Peyer's patch (tissue), 4 donors: Measurements from ENCODE around the gene CEND1.

Experiments used
- POLR2A ChIP-seq, 2 donors: fragments of 450-650 bp; IDR thresholded peaks; one replicate each; pipeline ENCODE4 v1.5.1; 2017; ENCODE audit warnings: antibody characterized with exemption in 2 of 2, mild to moderate bottlenecking in 2 of 2, moderate library complexity in 2 of 2
- TF ChIP-seq, protein P1 (sequence below), 6 experiments: fragments of 450-650 bp in 4 of 6; fragments of 200-600 bp in 2 of 6; sonication (generic) in 1 of 6; IDR thresholded peaks; one replicate each; pipeline ENCODE4 v1.5.1; 2017 to 2019; ENCODE audit warnings: antibody characterized with exemption in 6 of 6, mild to moderate bottlenecking in 3 of 6, moderate library complexity in 1 of 6

DNA sequence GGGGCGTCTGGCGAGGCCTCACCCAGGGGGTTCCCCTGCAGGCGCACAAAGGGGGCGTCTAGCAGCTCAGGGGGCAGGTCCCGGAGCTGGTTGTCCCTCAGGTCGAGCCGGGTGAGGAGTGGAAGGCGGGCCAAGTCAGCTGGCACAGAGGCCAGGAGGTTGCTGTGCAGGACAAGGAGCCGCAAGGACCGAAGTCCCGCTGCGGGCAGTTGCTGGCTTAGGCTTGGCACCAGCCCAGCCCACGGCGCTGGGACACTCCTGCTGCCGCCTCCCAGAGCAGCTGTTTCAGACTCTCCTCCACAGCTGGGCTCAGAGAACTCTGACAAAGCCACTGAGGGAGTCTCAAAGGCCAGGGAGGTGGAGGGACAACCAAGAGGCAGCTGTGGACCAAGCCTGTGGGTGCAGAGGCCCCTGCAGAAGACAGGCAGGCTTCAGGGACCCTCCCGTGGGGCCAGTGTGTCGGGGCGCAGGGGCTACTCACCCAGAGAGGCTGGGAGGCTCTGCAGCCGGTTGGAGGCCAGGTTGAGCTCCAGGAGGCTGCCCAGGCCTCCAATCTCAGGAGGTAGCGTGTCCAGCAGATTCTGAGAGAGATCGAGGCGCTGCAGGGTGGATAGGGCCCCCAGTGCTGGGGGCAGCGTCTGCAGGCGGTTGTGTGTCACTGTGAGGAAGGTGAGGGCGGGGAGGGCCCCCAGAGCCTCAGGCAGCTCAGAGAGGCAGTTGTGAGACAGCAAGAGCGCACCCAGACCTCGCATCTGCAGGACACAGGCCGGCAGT, 13.0 kb upstream of the CEND1 start:
- TF ChIP-seq, protein P1, sequence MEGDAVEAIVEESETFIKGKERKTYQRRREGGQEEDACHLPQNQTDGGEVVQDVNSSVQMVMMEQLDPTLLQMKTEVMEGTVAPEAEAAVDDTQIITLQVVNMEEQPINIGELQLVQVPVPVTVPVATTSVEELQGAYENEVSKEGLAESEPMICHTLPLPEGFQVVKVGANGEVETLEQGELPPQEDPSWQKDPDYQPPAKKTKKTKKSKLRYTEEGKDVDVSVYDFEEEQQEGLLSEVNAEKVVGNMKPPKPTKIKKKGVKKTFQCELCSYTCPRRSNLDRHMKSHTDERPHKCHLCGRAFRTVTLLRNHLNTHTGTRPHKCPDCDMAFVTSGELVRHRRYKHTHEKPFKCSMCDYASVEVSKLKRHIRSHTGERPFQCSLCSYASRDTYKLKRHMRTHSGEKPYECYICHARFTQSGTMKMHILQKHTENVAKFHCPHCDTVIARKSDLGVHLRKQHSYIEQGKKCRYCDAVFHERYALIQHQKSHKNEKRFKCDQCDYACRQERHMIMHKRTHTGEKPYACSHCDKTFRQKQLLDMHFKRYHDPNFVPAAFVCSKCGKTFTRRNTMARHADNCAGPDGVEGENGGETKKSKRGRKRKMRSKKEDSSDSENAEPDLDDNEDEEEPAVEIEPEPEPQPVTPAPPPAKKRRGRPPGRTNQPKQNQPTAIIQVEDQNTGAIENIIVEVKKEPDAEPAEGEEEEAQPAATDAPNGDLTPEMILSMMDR (IDR thresholded peaks at IDR 0.05) = no peak
- TF ChIP-seq POLR2A (IDR thresholded peaks at IDR 0.05) = no peak
